SK-N-MC (cell line): ENCODE measurements around the gene GHRH.

ENCODE experiments used
- EZH2 ChIP-seq: fragments of 200-600 bp; sonication (generic); IDR thresholded peaks from one replicate; pipeline ENCODE4 v1.6.1; 2017; ENCODE audit warnings: antibody characterized with exemption
- FOXP2 ChIP-seq: optimal IDR thresholded peaks from 2 replicates; pipeline ENCODE3; 2011; ENCODE audit warnings: mild to moderate bottlenecking, moderate library complexity; ENCODE audit not compliant: insufficient read depth; ENCODE audit errors: extremely low read length, control extremely low read depth
- POLR2AphosphoS5 ChIP-seq: IDR thresholded peaks from 2 replicates; pipeline ENCODE4 v1.6.1; 2012; ENCODE audit warnings: mild to moderate bottlenecking, low read depth, low read length, borderline replicate concordance

DNA sequence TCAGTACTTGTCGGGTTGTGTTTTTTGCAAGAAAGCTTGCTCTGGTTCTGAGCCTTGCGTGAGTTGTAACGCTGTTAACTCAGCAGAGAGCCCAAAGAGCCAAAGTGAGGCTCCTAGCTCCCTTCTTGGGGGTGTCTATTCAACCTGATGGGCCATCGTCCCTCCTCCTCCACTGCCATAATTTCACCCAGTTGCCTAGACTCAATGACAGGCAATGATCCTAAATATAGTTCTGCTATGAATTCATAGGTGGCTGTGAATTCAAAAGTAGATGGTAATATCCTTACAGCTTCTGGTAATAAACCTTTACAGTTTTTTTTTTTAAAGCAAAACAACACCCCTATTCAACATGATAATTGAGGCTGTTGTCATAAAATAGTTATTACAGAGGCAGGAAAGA is 39.5 kb downstream of the GHRH start:
- TF ChIP-seq EZH2, result no peak
- no peak for TF ChIP-seq POLR2AphosphoS5
- TF ChIP-seq FOXP2, result no peak
